Measurements from ENCODE around the gene FOXO6. TPM values are rescaled to one million over a fixed set of nuclear protein-coding genes. Genes with fewer than 3 reads are reported as not detected.

The FOXO6 gene
- total and polyA plus RNA-seq, 2 donors (not counting 1 experiment from before 2014, with no cell fraction given), result 0.06 to 0.15 TPM

DNA sequence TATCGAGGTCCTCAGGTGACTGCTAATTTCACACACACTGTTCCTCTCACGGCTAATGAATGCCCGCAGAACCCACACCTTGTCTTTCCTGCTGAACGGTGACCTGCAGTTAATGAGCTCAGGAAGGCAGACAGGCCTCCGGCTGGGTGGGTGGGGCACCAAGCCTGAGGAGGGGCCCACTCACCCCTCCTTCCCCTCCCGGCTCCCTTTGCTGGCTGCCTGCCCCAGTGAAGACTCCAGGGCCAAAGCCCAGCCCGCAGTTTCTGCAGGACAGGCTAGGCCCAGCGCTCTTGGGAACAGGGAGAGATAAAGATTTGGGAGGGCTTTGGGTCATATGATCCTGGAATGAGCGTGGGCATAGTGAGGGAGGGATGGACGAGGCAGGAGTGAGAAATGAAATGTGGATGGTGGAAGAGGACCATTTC, 26.4 kb downstream of the FOXO6 start:
- peaks cover 0 to 44% (median 16%) of the 10 kb centered on the region in 4 experiments for H3K27me3 ChIP-seq (replicated peaks in 1 of 4; ENCODE audit: control extremely low read depth in 1 of 4, control insufficient read depth in 3 of 4, insufficient read depth in 4 of 4, low read length in 3 of 4)
- Mint-ChIP-seq H3K27ac (no peak overlapping the region), H3K9me3 (ENCODE audit: insufficient read depth) (no peaks in the 10 kb centered on the region), H3K27me3 (peaks cover 47% of the 10 kb centered on the region), H3K4me3 (no peak overlapping the region), H3K4me1 (peaks cover 9% of the 10 kb centered on the region)
- no peak overlapping the region for H3K9ac ChIP-seq (ENCODE audit: low read length)
- no peaks in the 10 kb centered on the region for H3K9me3 ChIP-seq (ENCODE audit: control extremely low read depth in 1 of 3, control insufficient read depth in 2 of 3, insufficient read depth in 1 of 3, low read length in 2 of 3)
- WGBS (ENCODE audit: insufficient coverage), result 36% methylated on average over 9 of the region's 10 CpGs
- no peaks in the 10 kb centered on the region for H3K36me3 ChIP-seq (replicated peaks in 1 of 2; ENCODE audit: control extremely low read depth in 1 of 2, control insufficient read depth in 1 of 2, extremely low read depth in 1 of 2, insufficient read depth in 2 of 2, low read length in 1 of 2)
- peaks cover 9 to 13% of the 10 kb centered on the region in 2 donors for H3K4me1 ChIP-seq (ENCODE audit: control insufficient read depth in 2 of 2, insufficient read depth in 2 of 2, low read length in 2 of 2)
- H3K27ac ChIP-seq (ENCODE audit: low read length in 2 of 2), result no peak overlapping the region
- H3K4me3 ChIP-seq (ENCODE audit: control extremely low read depth in 1 of 5, extremely low read depth in 1 of 5, insufficient read depth in 1 of 5, low read depth in 2 of 5, low read length in 4 of 5), result no peak overlapping the region
- ChIA-PET CTCF (no interaction called here), POLR2A (no interaction called here)
- TF ChIP-seq, protein P1, sequence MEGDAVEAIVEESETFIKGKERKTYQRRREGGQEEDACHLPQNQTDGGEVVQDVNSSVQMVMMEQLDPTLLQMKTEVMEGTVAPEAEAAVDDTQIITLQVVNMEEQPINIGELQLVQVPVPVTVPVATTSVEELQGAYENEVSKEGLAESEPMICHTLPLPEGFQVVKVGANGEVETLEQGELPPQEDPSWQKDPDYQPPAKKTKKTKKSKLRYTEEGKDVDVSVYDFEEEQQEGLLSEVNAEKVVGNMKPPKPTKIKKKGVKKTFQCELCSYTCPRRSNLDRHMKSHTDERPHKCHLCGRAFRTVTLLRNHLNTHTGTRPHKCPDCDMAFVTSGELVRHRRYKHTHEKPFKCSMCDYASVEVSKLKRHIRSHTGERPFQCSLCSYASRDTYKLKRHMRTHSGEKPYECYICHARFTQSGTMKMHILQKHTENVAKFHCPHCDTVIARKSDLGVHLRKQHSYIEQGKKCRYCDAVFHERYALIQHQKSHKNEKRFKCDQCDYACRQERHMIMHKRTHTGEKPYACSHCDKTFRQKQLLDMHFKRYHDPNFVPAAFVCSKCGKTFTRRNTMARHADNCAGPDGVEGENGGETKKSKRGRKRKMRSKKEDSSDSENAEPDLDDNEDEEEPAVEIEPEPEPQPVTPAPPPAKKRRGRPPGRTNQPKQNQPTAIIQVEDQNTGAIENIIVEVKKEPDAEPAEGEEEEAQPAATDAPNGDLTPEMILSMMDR (IDR thresholded peaks at IDR 0.05), result no peak
- TF ChIP-seq EZH2 (IDR thresholded peaks at IDR 0.05; ENCODE audit: borderline replicate concordance, insufficient read depth, low read depth, low read length, poor library complexity, severe bottlenecking), result no peak
- DNase-seq (no peak), ATAC-seq (ENCODE audit: low read depth) (no peak)
- no peaks in the 10 kb centered on the region for H3K79me2 ChIP-seq (ENCODE audit: control insufficient read depth, insufficient read depth, low read length)
- no peak overlapping the region for H3K4me2 ChIP-seq (replicated peaks; ENCODE audit: low read depth, low read length, poor library complexity, severe bottlenecking)
- no peaks in the 10 kb centered on the region for H4K20me1 ChIP-seq (ENCODE audit: control insufficient read depth, insufficient read depth, low read length, poor library complexity, severe bottlenecking)
- H2AFZ ChIP-seq (ENCODE audit: insufficient read depth, low read depth, low read length, poor library complexity, severe bottlenecking), result no peak overlapping the region
- intact Hi-C loops (cut with micrococcal nuclease), result no loop called here

DNA sequence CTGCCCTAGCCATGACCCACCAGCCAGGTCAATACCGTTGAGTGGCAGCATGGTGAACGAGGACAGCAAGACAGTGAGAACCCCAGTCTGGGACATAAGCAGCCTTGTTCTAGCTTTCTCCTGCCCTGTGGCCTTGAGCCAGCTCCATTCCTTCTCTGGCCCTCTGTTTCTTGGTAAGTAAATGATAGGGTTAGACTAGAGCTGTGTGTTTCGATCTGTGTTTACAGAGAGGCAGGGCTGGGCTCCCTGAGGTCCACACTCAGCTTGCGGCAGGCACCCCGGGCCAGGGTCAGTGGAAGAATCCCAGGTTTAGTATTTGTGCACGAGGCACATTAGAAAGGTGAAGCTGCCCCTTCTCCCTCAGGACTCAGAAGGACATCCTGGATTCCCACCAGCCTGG, 27.3 kb downstream of the FOXO6 start:
- H3K27me3 Mint-ChIP-seq, result peaks cover 43% of the 10 kb centered on the region
- no peaks in the 10 kb centered on the region for H4K20me1 ChIP-seq (ENCODE audit: control insufficient read depth, insufficient read depth, low read length, poor library complexity, severe bottlenecking)
- TF ChIP-seq, protein P1 (IDR thresholded peaks at IDR 0.05), result no peak

More for the DNA sequence above, 27.3 kb downstream of the FOXO6 start:
- ATAC-seq (ENCODE audit: low read depth) (no peak), DNase-seq (no peak)
- intact Hi-C loops (cut with micrococcal nuclease), result no loop called here
- H3K27me3 ChIP-seq (replicated peaks in 1 of 4; ENCODE audit: control extremely low read depth in 1 of 4, control insufficient read depth in 3 of 4, insufficient read depth in 4 of 4, low read length in 3 of 4), result peaks cover 0 to 39% (median 12%) of the 10 kb centered on the region in 4 experiments
- ChIA-PET POLR2A (no interaction called here), CTCF (no interaction called here)
- no peak overlapping the region for H3K9ac ChIP-seq (ENCODE audit: low read length)
- H3K4me2 ChIP-seq (replicated peaks; ENCODE audit: low read depth, low read length, poor library complexity, severe bottlenecking), result no peak overlapping the region
- no peaks in the 10 kb centered on the region for H3K36me3 ChIP-seq (replicated peaks in 1 of 2; ENCODE audit: control extremely low read depth in 1 of 2, control insufficient read depth in 1 of 2, extremely low read depth in 1 of 2, insufficient read depth in 2 of 2, low read length in 1 of 2)
- Mint-ChIP-seq H3K27ac (no peak overlapping the region), H3K4me1 (peaks cover 3% of the 10 kb centered on the region), H3K9me3 (ENCODE audit: insufficient read depth) (no peaks in the 10 kb centered on the region), H3K4me3 (no peak overlapping the region)
- H3K79me2 ChIP-seq (ENCODE audit: control insufficient read depth, insufficient read depth, low read length), result no peaks in the 10 kb centered on the region
- H3K4me1 ChIP-seq (ENCODE audit: control insufficient read depth in 2 of 2, insufficient read depth in 2 of 2, low read length in 2 of 2), result peaks cover 2 to 10% of the 10 kb centered on the region in 2 donors
- H3K9me3 ChIP-seq (ENCODE audit: control extremely low read depth in 1 of 3, control insufficient read depth in 2 of 3, insufficient read depth in 1 of 3, low read length in 2 of 3), result no peaks in the 10 kb centered on the region
- 94% methylated on average over 6 of the region's 6 CpGs for WGBS (ENCODE audit: insufficient coverage)
- H2AFZ ChIP-seq (ENCODE audit: insufficient read depth, low read depth, low read length, poor library complexity, severe bottlenecking), result no peak overlapping the region
- H3K27ac ChIP-seq (ENCODE audit: low read length in 2 of 2), result no peak overlapping the region
- no peak overlapping the region for H3K4me3 ChIP-seq (ENCODE audit: control extremely low read depth in 1 of 5, extremely low read depth in 1 of 5, insufficient read depth in 1 of 5, low read depth in 2 of 5, low read length in 4 of 5)

Measured in B cell (primary cell).